H9 (cell line): Measurements from ENCODE around the gene FAM149A. TPM values are rescaled to one million over a fixed set of nuclear protein-coding genes. Genes with fewer than 3 reads are reported as not detected.

Source experiments
- DNase-seq: peaks from one replicate; pipeline ENCODE4 v3.0.0-alpha.2; 2017
- H2AFZ ChIP-seq: one replicate; pipeline ENCODE4 v1.6.1; 2013; ENCODE audit warnings: mild to moderate bottlenecking, low read length, control low read depth, moderate library complexity
- H2AK5ac ChIP-seq: 2 replicates; pipeline ENCODE4 v1.6.1; 2013; ENCODE audit warnings: low read length, control low read depth, mixed read lengths; ENCODE audit not compliant: insufficient read length
- H2BK120ac ChIP-seq: one replicate; pipeline ENCODE4 v1.6.1; 2013; ENCODE audit warnings: low read depth, mild to moderate bottlenecking, low read length, control low read depth, inconsistent platforms; ENCODE audit not compliant: poor library complexity, severe bottlenecking
- H2BK12ac ChIP-seq: 2 replicates; pipeline ENCODE4 v1.6.1; 2013; ENCODE audit warnings: low read length, control low read depth, mixed read lengths, low read depth; ENCODE audit not compliant: insufficient read length
- H2BK15ac ChIP-seq: 2 replicates; pipeline ENCODE4 v1.6.1; 2013; ENCODE audit warnings: low read depth, low read length, control low read depth
- H2BK20ac ChIP-seq: one replicate; pipeline ENCODE4 v1.6.1; 2013; ENCODE audit warnings: low read depth, mild to moderate bottlenecking, low read length, control low read depth, inconsistent platforms; ENCODE audit not compliant: poor library complexity, severe bottlenecking
- H2BK5ac ChIP-seq: 2 replicates; pipeline ENCODE4 v1.6.1; 2013; ENCODE audit warnings: low read length, control low read depth, mixed read lengths; ENCODE audit not compliant: insufficient read length
- H3K14ac ChIP-seq: 2 replicates; pipeline ENCODE4 v1.6.1; 2013; ENCODE audit warnings: low read length, control low read depth; ENCODE audit not compliant: insufficient read depth
- H3K18ac ChIP-seq: 2 replicates; pipeline ENCODE4 v1.6.1; 2013; ENCODE audit warnings: low read depth, mild to moderate bottlenecking, mixed read lengths, low read length, control low read depth; ENCODE audit not compliant: insufficient read length
- H3K23ac ChIP-seq: 2 replicates; pipeline ENCODE4 v1.6.1; 2013; ENCODE audit warnings: low read length, control low read depth, mixed read lengths, low read depth; ENCODE audit not compliant: insufficient read length
- H3K23me2 ChIP-seq: 2 replicates; pipeline ENCODE4 v1.6.1; 2013; ENCODE audit warnings: low read depth, mild to moderate bottlenecking, mixed read lengths, low read length, control low read depth; ENCODE audit not compliant: insufficient read length, poor library complexity, severe bottlenecking
- H3K27ac ChIP-seq: 2 replicates; pipeline ENCODE4 v1.5.1; 2013; ENCODE audit warnings: low read length, control low read depth, mixed read lengths, low read depth; ENCODE audit not compliant: insufficient read length
- H3K27me3 ChIP-seq: 2 replicates; pipeline ENCODE4 v1.6.1; 2013; ENCODE audit warnings: low read length, control low read depth, inconsistent platforms; ENCODE audit not compliant: insufficient read depth
- H3K4ac ChIP-seq: 2 replicates; pipeline ENCODE4 v1.6.1; 2013; ENCODE audit warnings: low read depth, mild to moderate bottlenecking, control low read depth, inconsistent platforms, low read length, moderate library complexity
- H3K4me1 ChIP-seq: 2 replicates; pipeline ENCODE4 v1.6.1; 2013; ENCODE audit warnings: low read length, control low read depth, inconsistent platforms; ENCODE audit not compliant: insufficient read depth
- H3K4me2 ChIP-seq: 2 replicates; pipeline ENCODE4 v1.6.1; 2013; ENCODE audit warnings: low read length, control low read depth, mixed read lengths; ENCODE audit not compliant: insufficient read length, insufficient read depth
- H3K56ac ChIP-seq: 2 replicates; pipeline ENCODE4 v1.6.1; 2013; ENCODE audit warnings: low read depth, mild to moderate bottlenecking, mixed read lengths, low read length, control low read depth; ENCODE audit not compliant: insufficient read length
- H3K79me1 ChIP-seq: 2 replicates; pipeline ENCODE4 v1.6.1; 2013; ENCODE audit warnings: low read depth, mild to moderate bottlenecking, moderate library complexity, low read length, control low read depth, inconsistent platforms; ENCODE audit not compliant: insufficient read depth, poor library complexity, severe bottlenecking
- H3K79me2 ChIP-seq: 2 replicates; pipeline ENCODE4 v1.6.1; 2013; ENCODE audit warnings: low read length, control low read depth, inconsistent platforms; ENCODE audit not compliant: insufficient read depth
- H3K9ac ChIP-seq: 2 replicates; pipeline ENCODE4 v1.6.1; 2013; ENCODE audit warnings: low read length, control low read depth, mixed read lengths; ENCODE audit not compliant: insufficient read length; ENCODE audit errors: extremely low read depth
- H3K9me3 ChIP-seq: one replicate; pipeline ENCODE4 v1.6.1; 2013; ENCODE audit warnings: low read depth, low read length, inconsistent platforms; ENCODE audit not compliant: control insufficient read depth
- H3T11ph ChIP-seq: one replicate; pipeline ENCODE4 v1.6.1; 2013; ENCODE audit warnings: mild to moderate bottlenecking, low read length, control low read depth, inconsistent platforms
- H4K20me1 ChIP-seq: one replicate; pipeline ENCODE4 v1.6.1; 2013; ENCODE audit not compliant: control insufficient read depth, insufficient read length, insufficient read depth
- H4K5ac ChIP-seq: 2 replicates; pipeline ENCODE4 v1.6.1; 2013; ENCODE audit warnings: low read depth, mild to moderate bottlenecking, mixed read lengths, low read length, control low read depth; ENCODE audit not compliant: insufficient read length
- H4K8ac ChIP-seq: replicated peaks from 2 replicates; pipeline ENCODE4 v1.6.1; 2013; ENCODE audit warnings: low read length, control low read depth, mixed read lengths, low read depth; ENCODE audit not compliant: insufficient read length
- H4K91ac ChIP-seq: 2 replicates; pipeline ENCODE4 v1.6.1; 2013; ENCODE audit warnings: low read depth, mild to moderate bottlenecking, moderate library complexity, mixed read lengths, low read length, control low read depth; ENCODE audit not compliant: insufficient read length
- H3K27ac Mint-ChIP-seq, 3 experiments: 2 replicates in 2 of 3; 3 replicates in 1 of 3; pipeline ENCODE4 v1.8.0; 2020 to 2021; ENCODE audit warnings: mixed read lengths in 3 of 3, mild to moderate bottlenecking in 1 of 3, moderate library complexity in 1 of 3
- H3K27me3 Mint-ChIP-seq: 2 replicates; pipeline ENCODE4 v1.8.0; 2021; ENCODE audit warnings: low read depth, mild to moderate bottlenecking, moderate library complexity, mixed read lengths
- H3K36me3 Mint-ChIP-seq, 3 experiments: 2 replicates in 2 of 3; 3 replicates in 1 of 3; pipeline ENCODE4 v1.8.0; 2020 to 2021; ENCODE audit warnings: low read depth in 3 of 3, mixed read lengths in 3 of 3; ENCODE audit not compliant: insufficient read depth in 1 of 3
- H3K4me1 Mint-ChIP-seq, 2 experiments: 2 replicates each; pipeline ENCODE4 v1.8.0; 2020; ENCODE audit warnings: mixed read lengths in 2 of 2
- H3K4me3 Mint-ChIP-seq, 2 experiments: 2 replicates in 1 of 2; 3 replicates in 1 of 2; pipeline ENCODE4 v1.8.0; 2020 to 2021; ENCODE audit warnings: mild to moderate bottlenecking in 2 of 2, mixed read lengths in 2 of 2, moderate library complexity in 1 of 2
- H3K9me3 Mint-ChIP-seq, 2 experiments: 2 replicates in 1 of 2; 3 replicates in 1 of 2; pipeline ENCODE4 v1.8.0; 2020; ENCODE audit warnings: mild to moderate bottlenecking in 2 of 2, mixed read lengths in 2 of 2, moderate library complexity in 1 of 2
- WGBS: extraction: QIAGEN DNeasy Blood & Tissue Kit; methylation state at CpG from one replicate; pipeline ENCODE4 v1.1.7; 2013; ENCODE audit warnings: missing lambda C conversion rate, low lambda C conversion rate, mixed read lengths; ENCODE audit not compliant: insufficient read length; ENCODE audit errors: extremely low coverage; 5-methylcytosine and 5-hydroxymethylcytosine counted together
- total RNA-seq: library from RNA; stranded (reverse); gene quantifications from 2 replicates; pipeline ENCODE4 v1.2.1, GENCODE V29; 2021
- TF ChIP-seq, protein P1 (sequence below): fragments of 200-600 bp; sonication (generic); conservative IDR thresholded peaks from 3 replicates; pipeline ENCODE4 v1.8.0; 2021; ENCODE audit warnings: antibody characterized with exemption, mild to moderate bottlenecking

Gene FAM149A
- total RNA-seq, 1 experiment from 2014 or later: 5.9 TPM

DNA sequence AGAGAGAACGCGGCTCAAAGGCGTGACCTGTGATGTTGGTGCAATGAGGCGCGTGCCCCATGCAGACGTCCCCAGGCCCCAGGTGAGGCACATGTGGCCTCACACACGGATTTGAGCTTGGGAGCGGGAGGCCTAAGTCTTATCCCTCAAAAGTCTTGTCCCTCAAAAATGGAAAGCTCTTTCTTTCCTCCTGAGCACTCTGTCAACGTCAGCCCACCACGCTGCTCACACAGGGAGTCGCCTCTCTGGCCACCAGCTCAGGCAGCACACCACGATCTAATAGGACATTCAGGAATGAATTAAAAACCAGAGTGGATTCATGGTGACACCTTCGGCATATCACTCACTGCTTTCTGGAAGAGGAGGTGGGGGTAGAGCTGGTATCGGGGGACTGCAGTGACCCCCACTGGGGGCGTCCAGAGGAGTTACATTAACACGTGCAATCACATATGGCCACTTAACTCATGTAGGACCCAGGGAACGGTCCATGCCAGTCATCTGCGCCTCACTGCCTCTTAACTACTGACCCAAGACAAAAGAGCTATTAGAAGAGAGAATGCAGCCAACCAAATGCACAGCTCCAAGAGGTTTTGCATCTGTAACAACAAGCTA lies 64.9 kb downstream of the FAM149A start:
- Mint-ChIP-seq H3K27me3 (no peaks in the 10 kb centered on the region), H3K4me3 (no peak overlapping the region), H3K4me1 (peaks cover 21 to 23% of the 10 kb centered on the region in 2 experiments), H3K9me3 (0 out of 5 replicates have a peak, but pooled peaks cover 0 to 8% of the 10 kb centered on the region in 2 experiments), H3K36me3 (peaks cover 0 to 18% (median 0%) of the 10 kb centered on the region in 3 experiments; a peak in 3 of 7 replicates), H3K27ac (no peak overlapping the region)
- Histone ChIP-seq H3K27ac (no peak overlapping the region), H3K79me2 (no peaks in the 10 kb centered on the region), H3K27me3 (no peaks in the 10 kb centered on the region), H2BK15ac (no peak overlapping the region), H4K91ac (no peak overlapping the region), H2AFZ (no peak overlapping the region), H2BK120ac (no peak overlapping the region), H4K5ac (no peak overlapping the region), H3K9ac (no peak overlapping the region), H3K14ac (no peak overlapping the region), H4K8ac (no peak overlapping the region), H3K18ac (no peak overlapping the region), H2AK5ac (no peak overlapping the region), H3K4me1 (no peaks in the 10 kb centered on the region), H3K23me2 (no peaks in the 10 kb centered on the region), H3K9me3 (no peaks in the 10 kb centered on the region), H2BK20ac (no peak overlapping the region), H4K20me1 (no peaks in the 10 kb centered on the region), H3K23ac (no peak overlapping the region), H2BK12ac (no peak overlapping the region), H3K79me1 (no peaks in the 10 kb centered on the region), H3K4ac (no peak overlapping the region), H3T11ph (no peak overlapping the region), H3K4me2 (no peak overlapping the region), H3K56ac (no peak overlapping the region), H2BK5ac (no peak overlapping the region)
- no peak for DNase-seq
- no CpG with 5 or more reads among the region's 18 CpGs for WGBS
- TF ChIP-seq, protein P1, sequence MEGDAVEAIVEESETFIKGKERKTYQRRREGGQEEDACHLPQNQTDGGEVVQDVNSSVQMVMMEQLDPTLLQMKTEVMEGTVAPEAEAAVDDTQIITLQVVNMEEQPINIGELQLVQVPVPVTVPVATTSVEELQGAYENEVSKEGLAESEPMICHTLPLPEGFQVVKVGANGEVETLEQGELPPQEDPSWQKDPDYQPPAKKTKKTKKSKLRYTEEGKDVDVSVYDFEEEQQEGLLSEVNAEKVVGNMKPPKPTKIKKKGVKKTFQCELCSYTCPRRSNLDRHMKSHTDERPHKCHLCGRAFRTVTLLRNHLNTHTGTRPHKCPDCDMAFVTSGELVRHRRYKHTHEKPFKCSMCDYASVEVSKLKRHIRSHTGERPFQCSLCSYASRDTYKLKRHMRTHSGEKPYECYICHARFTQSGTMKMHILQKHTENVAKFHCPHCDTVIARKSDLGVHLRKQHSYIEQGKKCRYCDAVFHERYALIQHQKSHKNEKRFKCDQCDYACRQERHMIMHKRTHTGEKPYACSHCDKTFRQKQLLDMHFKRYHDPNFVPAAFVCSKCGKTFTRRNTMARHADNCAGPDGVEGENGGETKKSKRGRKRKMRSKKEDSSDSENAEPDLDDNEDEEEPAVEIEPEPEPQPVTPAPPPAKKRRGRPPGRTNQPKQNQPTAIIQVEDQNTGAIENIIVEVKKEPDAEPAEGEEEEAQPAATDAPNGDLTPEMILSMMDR: no peak
